Esophagus (tissue), 2 donors: ENCODE data around the gene APOBEC3H. TPM values are rescaled to one million over a fixed set of nuclear protein-coding genes. Genes with fewer than 3 reads are reported as not detected.

Experiments
- H3K27ac ChIP-seq, 2 donors: one replicate each; pipeline ENCODE4 v1.5.1; 2013; ENCODE audit warnings: low read depth in 2 of 2, mild to moderate bottlenecking in 2 of 2, inconsistent platforms in 1 of 2, low read length in 1 of 2, moderate library complexity in 1 of 2
- H3K27me3 ChIP-seq, 2 donors: one replicate each; pipeline ENCODE4 v1.6.1; 2013; ENCODE audit warnings: low read length in 2 of 2, control low read depth in 1 of 2, mild to moderate bottlenecking in 1 of 2; ENCODE audit not compliant: insufficient read depth in 2 of 2, control insufficient read depth in 1 of 2
- H3K36me3 ChIP-seq, 2 donors: one replicate each; pipeline ENCODE4 v1.6.1; 2013; ENCODE audit warnings: low read length in 1 of 2; ENCODE audit not compliant: control insufficient read depth in 2 of 2, insufficient read depth in 2 of 2
- H3K4me1 ChIP-seq, 2 donors: one replicate each; pipeline ENCODE4 v1.6.1; 2013; ENCODE audit warnings: low read length in 1 of 2; ENCODE audit not compliant: control insufficient read depth in 2 of 2, insufficient read depth in 2 of 2
- H3K4me3 ChIP-seq, 2 donors: one replicate each; pipeline ENCODE4 v1.5.1; 2013; ENCODE audit warnings: low read length in 2 of 2, mild to moderate bottlenecking in 2 of 2, low read depth in 1 of 2, moderate library complexity in 1 of 2
- H3K9me3 ChIP-seq, 2 donors: one replicate each; pipeline ENCODE4 v1.6.1; 2013; ENCODE audit warnings: mild to moderate bottlenecking in 2 of 2, low read depth in 1 of 2, low read length in 1 of 2, moderate library complexity in 1 of 2; ENCODE audit not compliant: control insufficient read depth in 2 of 2, insufficient read depth in 1 of 2
- WGBS, 2 donors: extraction: QIAGEN DNeasy Blood & Tissue Kit; methylation state at CpG; one replicate each; pipeline ENCODE4 v1.1.7; 2013; 5-methylcytosine and 5-hydroxymethylcytosine counted together
- polyA plus RNA-seq, 2 donors: library from polyadenylated mRNA; stranded (reverse); fragments of 200-250 nt; gene quantifications; one replicate each; pipeline ENCODE4 v1.2.3, GENCODE V29; 2013
- donor health status: healthy with polysubstance abuse.
- donor health status: Bipolar disorder and iron deficiency.

The APOBEC3H gene
- polyA plus RNA-seq, 2 donors: 0.20 to 0.51 TPM

- H3K9me3 ChIP-seq: no peaks in the 10 kb centered on the region
- H3K27me3 ChIP-seq: no peaks in the 10 kb centered on the region
- no peaks in the 10 kb centered on the region for H3K36me3 ChIP-seq
- H3K4me1 ChIP-seq: no peaks in the 10 kb centered on the region
- H3K4me3 ChIP-seq: no peak overlapping the region
- H3K27ac ChIP-seq: no peak overlapping the region
- WGBS, 2 donors: 88 to 92% methylated on average over 12 of the region's 12 CpGs
Measured at GRCh38 chr22:39081016-39081415, 16.0 kb upstream of the APOBEC3H start.

GRCh38 chr22:39081598-39081997 is 15.4 kb upstream of the APOBEC3H start:
- Histone ChIP-seq H3K36me3 (no peaks in the 10 kb centered on the region), H3K27me3 (no peaks in the 10 kb centered on the region), H3K4me3 (no peak overlapping the region), H3K4me1 (no peaks in the 10 kb centered on the region), H3K27ac (no peak overlapping the region), H3K9me3 (no peaks in the 10 kb centered on the region)
- WGBS, 2 donors: 77 to 80% methylated on average over 8 of the region's 8 CpGs

- H3K4me1 ChIP-seq: no peaks in the 10 kb centered on the region
- H3K27me3 ChIP-seq: no peaks in the 10 kb centered on the region
- WGBS, 2 donors: 71 to 78% methylated on average over 14 of the region's 14 CpGs
- no peak overlapping the region for H3K27ac ChIP-seq
- H3K9me3 ChIP-seq: no peaks in the 10 kb centered on the region
- H3K36me3 ChIP-seq: no peaks in the 10 kb centered on the region
- no peak overlapping the region for H3K4me3 ChIP-seq
Measured at GRCh38 chr22:39083212-39084165, 13.6 kb upstream of the APOBEC3H start.

- no peaks in the 10 kb centered on the region for H3K9me3 ChIP-seq
- no peaks in the 10 kb centered on the region for H3K4me1 ChIP-seq
- no peak overlapping the region for H3K4me3 ChIP-seq
- no peaks in the 10 kb centered on the region for H3K36me3 ChIP-seq
- 91 to 92% methylated on average over 8 of the region's 8 CpGs for WGBS, 2 donors
- H3K27me3 ChIP-seq: no peaks in the 10 kb centered on the region
- H3K27ac ChIP-seq: no peak overlapping the region
Measured at GRCh38 chr22:39084666-39085065, 12.4 kb upstream of the APOBEC3H start.

GRCh38 chr22:39087098-39087497 is 9.9 kb upstream of the APOBEC3H start:
- Histone ChIP-seq H3K4me3 (no peak overlapping the region), H3K27me3 (no peaks in the 10 kb centered on the region), H3K27ac (no peak overlapping the region), H3K9me3 (no peaks in the 10 kb centered on the region), H3K4me1 (peaks cover 0 to 9% of the 10 kb centered on the region in 2 donors), H3K36me3 (no peaks in the 10 kb centered on the region)
- WGBS, 2 donors: 85 to 99% methylated on average over 6 of the region's 6 CpGs

- peaks cover 0 to 9% of the 10 kb centered on the region in 2 donors for H3K4me1 ChIP-seq
- no peak overlapping the region for H3K4me3 ChIP-seq
- H3K9me3 ChIP-seq: no peaks in the 10 kb centered on the region
- no peaks in the 10 kb centered on the region for H3K36me3 ChIP-seq
- H3K27me3 ChIP-seq: no peaks in the 10 kb centered on the region
- 55 to 62% methylated on average over 16 to 18 of the region's 18 CpGs for WGBS, 2 donors
- H3K27ac ChIP-seq: no peak overlapping the region
Measured at GRCh38 chr22:39087881-39088684, 9.0 kb upstream of the APOBEC3H start.

GRCh38 chr22:39088685-39089032 is 8.4 kb upstream of the APOBEC3H start:
- H3K4me1 ChIP-seq: peaks cover 0 to 9% of the 10 kb centered on the region in 2 donors
- H3K36me3 ChIP-seq: no peaks in the 10 kb centered on the region
- no peaks in the 10 kb centered on the region for H3K9me3 ChIP-seq
- no peaks in the 10 kb centered on the region for H3K27me3 ChIP-seq
- no peak overlapping the region for H3K27ac ChIP-seq
- no peak overlapping the region for H3K4me3 ChIP-seq
- 88 to 93% methylated on average over 5 of the region's 5 CpGs for WGBS, 2 donors

GRCh38 chr22:39089928-39090327 is 7.1 kb upstream of the APOBEC3H start:
- peak overlapping the region; percentile 58 to 61 for H3K27ac ChIP-seq
- no peak overlapping the region for H3K4me3 ChIP-seq
- 57 to 65% methylated on average over 6 of the region's 6 CpGs for WGBS, 2 donors
- no peaks in the 10 kb centered on the region for H3K9me3 ChIP-seq
- peaks cover 0 to 9% of the 10 kb centered on the region in 2 donors for H3K4me1 ChIP-seq
- no peaks in the 10 kb centered on the region for H3K27me3 ChIP-seq
- H3K36me3 ChIP-seq: no peaks in the 10 kb centered on the region

- Histone ChIP-seq H3K4me1 (peaks cover 0 to 9% of the 10 kb centered on the region in 2 donors), H3K27me3 (no peaks in the 10 kb centered on the region), H3K9me3 (no peaks in the 10 kb centered on the region), H3K36me3 (no peaks in the 10 kb centered on the region), H3K4me3 (no peak overlapping the region), H3K27ac (peak overlapping the region; percentile 58 to 61)
- WGBS, 2 donors: 44 to 49% methylated on average over 15 of the region's 15 CpGs
Measured at GRCh38 chr22:39090426-39091064, 6.5 kb upstream of the APOBEC3H start.
